ENCODE measurements around the gene SPDYE4. TPM values are rescaled to one million over a fixed set of nuclear protein-coding genes. Genes with fewer than 3 reads are reported as not detected.

Gene SPDYE4
- total and polyA plus RNA-seq, 2 experiments from 2014 or later = not detected

- peak; percentile 73 for DNase-seq
- Histone ChIP-seq H3K9me3 (ENCODE audit: low read depth) (no peaks in the 10 kb centered on the region), H2AFZ (peak overlapping the region; percentile 97), H3K36me3 (ENCODE audit: low read depth) (no peaks in the 10 kb centered on the region), H3K4me1 (ENCODE audit: insufficient read depth) (no peaks in the 10 kb centered on the region), H3F3A (ENCODE audit: insufficient read depth) (no peaks in the 10 kb centered on the region), H3K4me3 (peak overlapping the region; percentile 71), H3K79me2 (ENCODE audit: insufficient read depth) (no peaks in the 10 kb centered on the region), H3K4me2 (ENCODE audit: unreplicated experiment) (peak overlapping the region; percentile 93), H3K27me3 (replicated peaks; ENCODE audit: insufficient read depth) (no peaks in the 10 kb centered on the region; the same call in 1 of the 2 replicates), H3K27ac (no peak overlapping the region), H4K20me1 (ENCODE audit: insufficient read depth) (no peaks in the 10 kb centered on the region), H3K9me2 (ENCODE audit: insufficient read depth) (no peaks in the 10 kb centered on the region), H3K9ac (peak overlapping the region; percentile 68)
- WGBS, 2 experiments (ENCODE audit: low coverage in 1 of 2, low lambda C conversion rate in 2 of 2, missing lambda C conversion rate in 2 of 2) = 2% methylated on average over 34 to 62 of the region's 70 CpGs
- no peak for TF ChIP-seq EZH2phosphoT487 (IDR thresholded peaks at IDR 0.05; ENCODE audit: insufficient read depth, low read depth)
- no peak for TF ChIP-seq EZH2 (IDR thresholded peaks at IDR 0.05; ENCODE audit: insufficient read depth, poor library complexity, severe bottlenecking)
- in situ Hi-C loops (cut with MboI) = no loop called here
These were observed 12.5 kb downstream of the SPDYE4 start for GRCh38 chr17:8745586-8746500.

- Histone ChIP-seq H3K9me2 (ENCODE audit: insufficient read depth) (no peaks in the 10 kb centered on the region), H3K4me3 (no peak overlapping the region), H2AFZ (no peak overlapping the region), H3F3A (ENCODE audit: insufficient read depth) (no peaks in the 10 kb centered on the region), H3K27me3 (replicated peaks; ENCODE audit: insufficient read depth) (no peaks in the 10 kb centered on the region; the same call in 1 of the 2 replicates), H3K9me3 (ENCODE audit: low read depth) (no peaks in the 10 kb centered on the region), H4K20me1 (ENCODE audit: insufficient read depth) (no peaks in the 10 kb centered on the region), H3K79me2 (ENCODE audit: insufficient read depth) (no peaks in the 10 kb centered on the region), H3K4me1 (ENCODE audit: insufficient read depth) (no peaks in the 10 kb centered on the region), H3K36me3 (ENCODE audit: low read depth) (no peaks in the 10 kb centered on the region), H3K27ac (no peak overlapping the region), H3K4me2 (ENCODE audit: unreplicated experiment) (no peak overlapping the region), H3K9ac (no peak overlapping the region)
- no peak for DNase-seq
- WGBS, 2 experiments (ENCODE audit: low coverage in 1 of 2, low lambda C conversion rate in 2 of 2, missing lambda C conversion rate in 2 of 2) = 66 to 70% methylated on average over 13 to 15 of the region's 15 CpGs
- no peak for TF ChIP-seq EZH2 (IDR thresholded peaks at IDR 0.05; ENCODE audit: insufficient read depth, poor library complexity, severe bottlenecking)
- no peak for TF ChIP-seq EZH2phosphoT487 (IDR thresholded peaks at IDR 0.05; ENCODE audit: insufficient read depth, low read depth)
- in situ Hi-C loops (cut with MboI) = no loop called here
These were observed 14.1 kb downstream of the SPDYE4 start for GRCh38 chr17:8744086-8744785.

GRCh38 chr17:8742819-8743218, 15.5 kb downstream of the SPDYE4 start:
- WGBS, 2 experiments (ENCODE audit: low coverage in 1 of 2, low lambda C conversion rate in 2 of 2, missing lambda C conversion rate in 2 of 2) = 61 to 66% methylated on average over 8 of the region's 8 CpGs
- no peak for TF ChIP-seq EZH2 (IDR thresholded peaks at IDR 0.05; ENCODE audit: insufficient read depth, poor library complexity, severe bottlenecking)
- TF ChIP-seq EZH2phosphoT487 (IDR thresholded peaks at IDR 0.05; ENCODE audit: insufficient read depth, low read depth) = no peak
- H3K4me2 ChIP-seq (ENCODE audit: unreplicated experiment) = no peak overlapping the region
- no peaks in the 10 kb centered on the region for H3K36me3 ChIP-seq (ENCODE audit: low read depth)
- DNase-seq = no peak
- no peaks in the 10 kb centered on the region for H3K79me2 ChIP-seq (ENCODE audit: insufficient read depth)
- no peaks in the 10 kb centered on the region for H3K4me1 ChIP-seq (ENCODE audit: insufficient read depth)
- in situ Hi-C loops (cut with MboI) = no loop called here
- H3F3A ChIP-seq (ENCODE audit: insufficient read depth) = no peaks in the 10 kb centered on the region
- no peaks in the 10 kb centered on the region for H4K20me1 ChIP-seq (ENCODE audit: insufficient read depth)
- H3K9me3 ChIP-seq (ENCODE audit: low read depth) = no peaks in the 10 kb centered on the region
- H3K9me2 ChIP-seq (ENCODE audit: insufficient read depth) = no peaks in the 10 kb centered on the region
- H3K27me3 ChIP-seq (replicated peaks; ENCODE audit: insufficient read depth) = no peaks in the 10 kb centered on the region
- H3K4me3 ChIP-seq = no peak overlapping the region
- no peak overlapping the region for H2AFZ ChIP-seq
- no peak overlapping the region for H3K9ac ChIP-seq
- H3K27ac ChIP-seq = no peak overlapping the region

GRCh38 chr17:8742274-8742673, 16.1 kb downstream of the SPDYE4 start:
- Histone ChIP-seq H3K4me2 (ENCODE audit: unreplicated experiment) (no peak overlapping the region), H3K9me3 (ENCODE audit: low read depth) (no peaks in the 10 kb centered on the region), H4K20me1 (ENCODE audit: insufficient read depth) (no peaks in the 10 kb centered on the region), H3K9ac (no peak overlapping the region), H3K9me2 (ENCODE audit: insufficient read depth) (no peaks in the 10 kb centered on the region), H3K79me2 (ENCODE audit: insufficient read depth) (no peaks in the 10 kb centered on the region), H3K27me3 (replicated peaks; ENCODE audit: insufficient read depth) (0 out of 2 replicates have a peak, but pooled peaks cover 3% of the 10 kb centered on the region), H2AFZ (no peak overlapping the region), H3K27ac (no peak overlapping the region), H3F3A (ENCODE audit: insufficient read depth) (no peaks in the 10 kb centered on the region), H3K4me1 (ENCODE audit: insufficient read depth) (no peaks in the 10 kb centered on the region), H3K4me3 (no peak overlapping the region), H3K36me3 (ENCODE audit: low read depth) (no peaks in the 10 kb centered on the region)
- TF ChIP-seq EZH2phosphoT487 (IDR thresholded peaks at IDR 0.05; ENCODE audit: insufficient read depth, low read depth) = no peak
- TF ChIP-seq EZH2 (IDR thresholded peaks at IDR 0.05; ENCODE audit: insufficient read depth, poor library complexity, severe bottlenecking) = no peak
- DNase-seq = no peak
- WGBS, 2 experiments (ENCODE audit: low coverage in 1 of 2, low lambda C conversion rate in 2 of 2, missing lambda C conversion rate in 2 of 2) = 71 to 81% methylated on average over 5 of the region's 5 CpGs
- in situ Hi-C loops (cut with MboI) = no loop called here
